ENCODE results near the gene CHST9.

CHST9 gene

GRCh38 chr18:27142891-27143290, 42.2 kb downstream of the CHST9 start:
- Mint-ChIP-seq H3K4me3 (no peak overlapping the region), H3K9me3 (peaks cover 4 to 6% of the 10 kb centered on the region in 2 donors), H3K4me1 (no peaks in the 10 kb centered on the region), H3K27ac (no peak overlapping the region), H3K36me3 (no peaks in the 10 kb centered on the region), H3K27me3 (no peaks in the 10 kb centered on the region)
- DNase-seq = no peak
- no peak for ATAC-seq (replicated peaks)

- Mint-ChIP-seq H3K36me3 (no peaks in the 10 kb centered on the region), H3K27me3 (no peaks in the 10 kb centered on the region), H3K4me3 (no peak overlapping the region), H3K4me1 (no peaks in the 10 kb centered on the region), H3K27ac (no peak overlapping the region), H3K9me3 (peaks cover 0 to 2% of the 10 kb centered on the region in 2 donors)
- ATAC-seq (replicated peaks) (no peak), DNase-seq (no peak)
These were observed 43.2 kb downstream of the CHST9 start for GRCh38 chr18:27141876-27142275.

GRCh38 chr18:27138079-27138478, 47.0 kb downstream of the CHST9 start:
- no peak overlapping the region for H3K27ac Mint-ChIP-seq
- no peaks in the 10 kb centered on the region for H3K4me1 Mint-ChIP-seq
- no peak overlapping the region for H3K4me3 Mint-ChIP-seq
- H3K36me3 Mint-ChIP-seq = no peaks in the 10 kb centered on the region
- H3K9me3 Mint-ChIP-seq = peaks cover 4 to 6% of the 10 kb centered on the region in 2 donors
- ATAC-seq (replicated peaks) = no peak
- no peaks in the 10 kb centered on the region for H3K27me3 Mint-ChIP-seq
- no peak for DNase-seq

- H3K4me3 Mint-ChIP-seq = no peak overlapping the region
- H3K27ac Mint-ChIP-seq = no peak overlapping the region
- ATAC-seq (replicated peaks) = no peak
- H3K4me1 Mint-ChIP-seq = no peaks in the 10 kb centered on the region
- peaks cover 4 to 6% of the 10 kb centered on the region in 2 donors for H3K9me3 Mint-ChIP-seq
- H3K36me3 Mint-ChIP-seq = no peaks in the 10 kb centered on the region
- H3K27me3 Mint-ChIP-seq = no peaks in the 10 kb centered on the region
- DNase-seq = no peak
These were observed 48.9 kb downstream of the CHST9 start for GRCh38 chr18:27136208-27136535.

GRCh38 chr18:27135504-27136207, 49.5 kb downstream of the CHST9 start:
- Mint-ChIP-seq H3K27me3 (no peaks in the 10 kb centered on the region), H3K9me3 (peaks cover 4 to 6% of the 10 kb centered on the region in 2 donors), H3K4me1 (no peaks in the 10 kb centered on the region), H3K27ac (no peak overlapping the region), H3K4me3 (no peak overlapping the region), H3K36me3 (no peaks in the 10 kb centered on the region)
- no peak for DNase-seq
- ATAC-seq (replicated peaks) = no peak

- no peak for ATAC-seq (replicated peaks)
- Mint-ChIP-seq H3K27ac (no peak overlapping the region), H3K27me3 (no peaks in the 10 kb centered on the region)
These were observed 55.0 kb downstream of the CHST9 start for GRCh38 chr18:27130065-27130630.

DNA sequence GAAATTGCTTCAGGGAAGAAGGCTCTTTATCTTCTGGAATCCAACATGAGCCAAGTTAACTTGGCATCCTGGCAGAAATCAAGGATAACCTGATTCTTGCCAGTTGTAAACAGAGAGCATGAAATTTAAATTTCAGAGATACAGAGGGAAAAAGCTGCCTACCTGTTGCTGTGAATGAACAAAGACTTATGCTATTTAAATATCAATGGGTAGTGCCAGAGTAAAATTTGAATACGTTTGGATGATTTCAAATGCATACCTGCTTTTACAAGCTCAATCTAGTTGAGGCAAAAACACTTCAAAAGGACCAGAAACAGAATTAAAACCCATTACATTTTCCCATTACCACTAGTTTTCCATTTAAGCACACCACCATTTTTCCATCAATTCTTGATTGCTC, 60.9 kb downstream of the CHST9 start:
- no peak for DNase-seq
- ATAC-seq (replicated peaks) = no peak
- Mint-ChIP-seq H3K27ac (no peak overlapping the region), H3K4me1 (no peaks in the 10 kb centered on the region), H3K4me3 (no peak overlapping the region), H3K27me3 (no peaks in the 10 kb centered on the region), H3K9me3 (peaks cover 0 to 1% of the 10 kb centered on the region in 2 donors), H3K36me3 (no peaks in the 10 kb centered on the region)

More at GRCh38 chr18:27130065-27130630, 55.0 kb downstream of the CHST9 start:
- peaks cover 6% of the 10 kb centered on the region in 2 donors for H3K9me3 Mint-ChIP-seq
- DNase-seq = no peak
- H3K4me1 Mint-ChIP-seq = no peaks in the 10 kb centered on the region
- H3K36me3 Mint-ChIP-seq = no peaks in the 10 kb centered on the region
- no peak overlapping the region for H3K4me3 Mint-ChIP-seq

DNA sequence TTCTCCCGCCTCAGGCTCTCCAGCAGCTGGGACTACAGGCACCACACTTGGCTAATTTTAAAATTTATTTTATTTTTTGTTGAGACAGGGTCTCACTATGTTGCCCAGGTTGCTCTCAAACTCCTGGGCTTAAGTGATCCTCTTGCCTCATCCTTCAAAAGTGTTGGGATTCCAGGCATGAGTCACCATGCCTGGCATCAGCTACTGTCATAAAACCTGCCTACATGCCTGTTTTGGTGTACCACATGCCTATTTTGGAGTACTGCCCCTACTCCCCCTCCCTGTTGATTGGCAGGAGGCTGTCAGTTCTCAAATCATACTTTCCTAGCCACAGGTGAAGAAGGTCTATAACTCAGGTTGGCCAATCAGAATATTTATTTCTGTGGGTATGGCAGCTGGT, 64.0 kb downstream of the CHST9 start:
- no peak for ATAC-seq (replicated peaks)
- H3K27ac Mint-ChIP-seq = no peak overlapping the region
- H3K4me3 Mint-ChIP-seq = no peak overlapping the region
- no peaks in the 10 kb centered on the region for H3K4me1 Mint-ChIP-seq
- DNase-seq = no peak
- no peaks in the 10 kb centered on the region for H3K27me3 Mint-ChIP-seq
- H3K36me3 Mint-ChIP-seq = no peaks in the 10 kb centered on the region
- peaks cover 0 to 3% of the 10 kb centered on the region in 2 donors for H3K9me3 Mint-ChIP-seq

DNA sequence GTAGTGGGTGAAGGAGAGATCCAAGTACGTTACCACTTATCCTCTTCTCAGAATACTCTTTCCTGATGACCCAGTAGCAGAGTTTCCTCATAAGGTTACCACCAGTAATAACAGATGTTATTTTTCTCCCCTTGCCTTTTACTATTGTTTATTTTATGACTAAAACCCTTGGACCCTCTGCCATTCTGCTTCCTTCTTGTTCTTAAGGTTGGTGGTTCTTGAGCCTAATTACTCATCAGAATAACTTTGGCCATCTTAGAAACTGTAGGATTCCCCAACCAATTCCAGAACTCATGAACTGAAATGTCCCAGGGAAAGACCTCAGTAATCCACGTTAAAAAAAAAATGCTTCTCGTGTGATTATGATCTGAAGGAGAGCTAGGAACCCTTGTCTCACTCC, 64.9 kb downstream of the CHST9 start:
- H3K27ac Mint-ChIP-seq = no peak overlapping the region
- ATAC-seq (replicated peaks) (no peak), DNase-seq (no peak)
- H3K9me3 Mint-ChIP-seq = peaks cover 0 to 2% of the 10 kb centered on the region in 2 donors
- H3K36me3 Mint-ChIP-seq = no peaks in the 10 kb centered on the region
- H3K4me3 Mint-ChIP-seq = no peak overlapping the region
- H3K4me1 Mint-ChIP-seq = no peaks in the 10 kb centered on the region
- H3K27me3 Mint-ChIP-seq = no peaks in the 10 kb centered on the region

DNA sequence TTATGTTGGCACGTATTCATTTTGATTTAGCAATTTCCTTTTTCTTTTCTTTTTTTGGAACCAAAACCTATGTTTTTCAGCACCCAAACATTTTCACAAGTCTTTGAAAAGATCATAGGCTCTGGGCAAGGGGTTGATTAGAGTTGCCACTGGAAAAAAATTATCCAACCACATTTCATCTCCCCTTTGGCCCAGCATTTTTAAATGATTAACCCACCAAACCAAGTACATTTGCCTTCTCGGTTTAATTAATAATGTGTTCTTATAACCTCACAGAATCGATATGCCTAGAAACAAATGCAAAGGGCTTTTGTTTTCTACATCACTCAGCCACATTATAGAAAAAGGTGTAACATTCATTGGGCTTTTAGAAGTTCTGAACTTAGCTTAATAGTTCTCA, 66.1 kb downstream of the CHST9 start:
- no peak for DNase-seq
- no peaks in the 10 kb centered on the region for H3K4me1 Mint-ChIP-seq
- H3K4me3 Mint-ChIP-seq = no peak overlapping the region
- H3K27ac Mint-ChIP-seq = no peak overlapping the region
- H3K9me3 Mint-ChIP-seq = peaks cover 0 to 2% of the 10 kb centered on the region in 2 donors
- H3K36me3 Mint-ChIP-seq = no peaks in the 10 kb centered on the region
- H3K27me3 Mint-ChIP-seq = no peaks in the 10 kb centered on the region
- no peak for ATAC-seq (replicated peaks)

DNA sequence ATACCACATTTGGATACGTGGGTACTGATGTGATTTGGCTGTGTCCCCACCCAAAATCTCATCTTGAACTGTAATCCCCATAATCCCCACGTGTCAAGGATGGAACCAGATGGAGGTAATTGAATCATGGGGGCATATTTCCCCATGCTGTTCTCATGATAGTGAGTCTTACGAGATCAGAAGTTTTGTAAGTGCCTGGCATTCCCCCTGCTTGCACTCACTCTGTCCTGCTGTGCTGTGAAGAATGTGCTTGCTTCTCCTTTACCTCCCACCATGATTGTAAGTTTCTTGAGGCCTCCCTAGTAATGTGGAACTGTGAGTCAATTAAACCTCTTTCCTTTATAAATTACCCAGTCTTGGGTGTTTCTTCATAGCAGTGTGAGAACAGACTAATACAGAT, 70.3 kb downstream of the CHST9 start:
- Mint-ChIP-seq H3K9me3 (peaks cover 0 to 2% of the 10 kb centered on the region in 2 donors), H3K4me1 (no peaks in the 10 kb centered on the region), H3K4me3 (no peak overlapping the region), H3K27ac (no peak overlapping the region), H3K27me3 (no peaks in the 10 kb centered on the region), H3K36me3 (no peaks in the 10 kb centered on the region)
- ATAC-seq (replicated peaks) = no peak
- DNase-seq = no peak

DNA sequence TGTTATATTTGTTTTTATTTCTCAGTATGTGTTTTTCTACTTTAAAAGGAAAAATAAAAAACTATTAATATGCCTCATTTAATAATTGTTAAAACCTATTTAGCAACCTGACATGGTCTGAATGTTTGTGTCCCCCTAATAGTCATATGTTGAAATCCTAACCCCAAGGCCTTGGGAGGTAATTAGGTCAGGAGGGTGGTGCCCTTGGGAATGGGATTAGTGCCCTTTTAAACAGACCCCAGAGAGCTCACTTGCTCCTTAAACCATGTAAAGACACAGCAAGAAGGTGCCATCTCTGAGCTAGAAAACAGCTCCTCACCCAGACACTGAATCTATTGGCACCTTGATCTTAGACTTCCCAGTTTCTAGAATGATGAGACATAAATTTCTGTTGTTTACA, 71.8 kb downstream of the CHST9 start:
- Mint-ChIP-seq H3K36me3 (no peaks in the 10 kb centered on the region), H3K4me3 (no peak overlapping the region), H3K9me3 (peaks cover 0 to 2% of the 10 kb centered on the region in 2 donors), H3K27ac (no peak overlapping the region), H3K27me3 (no peaks in the 10 kb centered on the region), H3K4me1 (no peaks in the 10 kb centered on the region)
- ATAC-seq (replicated peaks) (no peak), DNase-seq (no peak)

DNA sequence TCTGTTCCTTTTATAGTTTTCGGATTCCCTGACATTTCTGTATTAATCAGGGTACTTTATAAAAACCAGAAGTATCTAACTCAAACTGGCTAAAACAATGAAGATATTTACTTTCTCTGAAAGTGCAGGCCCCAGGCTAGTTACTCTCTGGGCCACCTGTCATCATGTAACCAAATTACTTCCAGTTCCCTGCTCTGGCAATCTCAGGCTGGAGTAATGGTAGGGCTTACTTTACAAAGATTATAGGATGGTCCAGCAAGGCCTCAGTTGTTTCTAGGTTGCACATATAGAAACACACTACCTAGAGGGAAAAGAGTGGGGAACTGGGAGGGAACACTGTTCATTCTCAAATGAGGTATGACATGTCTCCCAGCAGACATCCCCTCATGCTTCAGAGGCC, 74.8 kb downstream of the CHST9 start:
- Mint-ChIP-seq H3K27me3 (no peaks in the 10 kb centered on the region), H3K4me3 (no peak overlapping the region), H3K27ac (no peak overlapping the region), H3K9me3 (no peaks in the 10 kb centered on the region), H3K36me3 (no peaks in the 10 kb centered on the region), H3K4me1 (no peaks in the 10 kb centered on the region)
- no peak for ATAC-seq (replicated peaks)
- no peak for DNase-seq

DNA sequence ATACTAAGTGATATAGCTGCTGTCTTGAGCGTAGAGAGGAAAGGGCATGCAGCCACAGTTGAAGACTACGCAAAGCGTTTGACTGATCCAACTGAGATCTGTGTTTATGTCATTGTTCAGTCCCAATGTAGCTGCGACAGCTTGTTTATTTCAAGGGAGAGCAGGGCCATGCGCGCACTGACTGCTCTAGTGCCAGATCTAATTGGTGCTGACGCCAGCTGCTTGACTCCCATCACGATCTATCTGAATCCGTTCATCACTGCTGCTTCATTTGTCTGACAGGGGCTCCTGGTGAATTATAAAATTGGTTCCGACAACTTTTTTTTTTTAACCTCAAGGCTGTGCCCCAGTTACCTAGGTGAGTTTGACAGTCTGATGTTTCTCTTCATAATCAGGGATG, 75.7 kb downstream of the CHST9 start:
- DNase-seq (no peak), ATAC-seq (replicated peaks) (no peak)
- H3K36me3 Mint-ChIP-seq = no peaks in the 10 kb centered on the region
- no peak overlapping the region for H3K27ac Mint-ChIP-seq
- H3K9me3 Mint-ChIP-seq = no peaks in the 10 kb centered on the region
- H3K4me3 Mint-ChIP-seq = no peak overlapping the region
- no peaks in the 10 kb centered on the region for H3K27me3 Mint-ChIP-seq
- H3K4me1 Mint-ChIP-seq = no peaks in the 10 kb centered on the region

DNA sequence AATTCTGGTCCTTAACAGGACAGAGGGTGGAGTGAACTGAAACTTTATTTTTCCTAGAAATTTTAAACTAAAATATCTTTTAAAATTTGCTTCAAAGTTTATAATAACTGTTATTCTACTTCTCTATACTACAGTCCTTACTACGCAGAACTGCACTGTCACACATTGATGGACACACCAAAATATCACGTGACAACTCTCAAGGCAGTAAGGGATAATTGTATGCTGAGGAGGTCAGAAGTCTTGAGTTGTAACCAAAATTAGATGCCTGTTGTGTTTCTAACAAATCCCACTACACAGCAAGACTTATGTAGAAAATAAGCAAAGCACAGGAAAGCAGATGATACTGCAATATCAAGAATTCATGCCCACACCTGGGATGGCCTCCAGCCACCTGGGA, 76.3 kb downstream of the CHST9 start:
- Mint-ChIP-seq H3K27ac (no peak overlapping the region), H3K36me3 (no peaks in the 10 kb centered on the region)

More for the DNA sequence above, 76.3 kb downstream of the CHST9 start:
- H3K4me1 Mint-ChIP-seq = no peaks in the 10 kb centered on the region
- H3K27me3 Mint-ChIP-seq = no peaks in the 10 kb centered on the region
- no peak for ATAC-seq (replicated peaks)
- no peak for DNase-seq
- no peaks in the 10 kb centered on the region for H3K9me3 Mint-ChIP-seq
- no peak overlapping the region for H3K4me3 Mint-ChIP-seq
